ENCODE results near the gene CDH20. TPM values are rescaled to one million over a fixed set of nuclear protein-coding genes. Genes with fewer than 3 reads are reported as not detected.

Gene CDH20
- total and polyA plus RNA-seq, 10 donors: 0.04 to 0.05 TPM; not detected in 8

- intact Hi-C loops (cut with DNase I; ENCODE audit: low total_unique reads): loop anchor here (10.0 kb wide), 2 partner anchors 343 to 583 kb away; partner anchors contain the start of gene RNF152
- no peak for DNase-seq
- no peak for TF ChIP-seq POLR2A (IDR thresholded peaks at IDR 0.05)
- TF ChIP-seq, protein P1, sequence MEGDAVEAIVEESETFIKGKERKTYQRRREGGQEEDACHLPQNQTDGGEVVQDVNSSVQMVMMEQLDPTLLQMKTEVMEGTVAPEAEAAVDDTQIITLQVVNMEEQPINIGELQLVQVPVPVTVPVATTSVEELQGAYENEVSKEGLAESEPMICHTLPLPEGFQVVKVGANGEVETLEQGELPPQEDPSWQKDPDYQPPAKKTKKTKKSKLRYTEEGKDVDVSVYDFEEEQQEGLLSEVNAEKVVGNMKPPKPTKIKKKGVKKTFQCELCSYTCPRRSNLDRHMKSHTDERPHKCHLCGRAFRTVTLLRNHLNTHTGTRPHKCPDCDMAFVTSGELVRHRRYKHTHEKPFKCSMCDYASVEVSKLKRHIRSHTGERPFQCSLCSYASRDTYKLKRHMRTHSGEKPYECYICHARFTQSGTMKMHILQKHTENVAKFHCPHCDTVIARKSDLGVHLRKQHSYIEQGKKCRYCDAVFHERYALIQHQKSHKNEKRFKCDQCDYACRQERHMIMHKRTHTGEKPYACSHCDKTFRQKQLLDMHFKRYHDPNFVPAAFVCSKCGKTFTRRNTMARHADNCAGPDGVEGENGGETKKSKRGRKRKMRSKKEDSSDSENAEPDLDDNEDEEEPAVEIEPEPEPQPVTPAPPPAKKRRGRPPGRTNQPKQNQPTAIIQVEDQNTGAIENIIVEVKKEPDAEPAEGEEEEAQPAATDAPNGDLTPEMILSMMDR (IDR thresholded peaks at IDR 0.05 in 8 of 11, conservative IDR thresholded peaks at IDR 0.05 in 3 of 11): peak; percentile 18 to 81 (median 63)
- peaks cover 0 to 2% (median 0%) of the 10 kb centered on the region in 6 donors for H3K4me1 ChIP-seq
- peaks cover 0 to 6% (median 0%) of the 10 kb centered on the region in 7 donors for H3K27me3 ChIP-seq (replicated peaks in 1 of 7)
- no peak overlapping the region for H3K27ac ChIP-seq
- no peaks in the 10 kb centered on the region for H3K9me3 ChIP-seq
- 33 to 53% (median 41%) methylated on average over 5 of the region's 5 CpGs for WGBS, 5 donors
- no peaks in the 10 kb centered on the region for H3K36me3 ChIP-seq
- H3K4me3 ChIP-seq: no peak overlapping the region
Observed at GRCh38 chr18:61551586-61551985, 218.4 kb downstream of the CDH20 start.

- no peaks in the 10 kb centered on the region for H3K9me3 ChIP-seq
- H3K36me3 ChIP-seq: no peaks in the 10 kb centered on the region
- intact Hi-C loops (cut with DNase I; ENCODE audit: low total_unique reads): loop anchor here (10.0 kb wide), 2 partner anchors 342 to 582 kb away; partner anchors contain the start of gene RNF152
- DNase-seq: no peak
- TF ChIP-seq, protein P1 (IDR thresholded peaks at IDR 0.05 in 8 of 11, conservative IDR thresholded peaks at IDR 0.05 in 3 of 11): no peak
- no peak for TF ChIP-seq POLR2A (IDR thresholded peaks at IDR 0.05)
- no peak for TF ChIP-seq POLR2AphosphoS5 (IDR thresholded peaks at IDR 0.05)
- no peak overlapping the region for H3K4me3 ChIP-seq
- peaks cover 0 to 2% (median 0%) of the 10 kb centered on the region in 6 donors for H3K4me1 ChIP-seq
- 71 to 80% (median 76%) methylated on average over 4 of the region's 4 CpGs for WGBS, 5 donors
- H3K27ac ChIP-seq: no peak overlapping the region
- peaks cover 0 to 6% (median 0%) of the 10 kb centered on the region in 7 donors for H3K27me3 ChIP-seq (replicated peaks in 1 of 7)
Observed at GRCh38 chr18:61553045-61553659, 219.9 kb downstream of the CDH20 start.

DNA sequence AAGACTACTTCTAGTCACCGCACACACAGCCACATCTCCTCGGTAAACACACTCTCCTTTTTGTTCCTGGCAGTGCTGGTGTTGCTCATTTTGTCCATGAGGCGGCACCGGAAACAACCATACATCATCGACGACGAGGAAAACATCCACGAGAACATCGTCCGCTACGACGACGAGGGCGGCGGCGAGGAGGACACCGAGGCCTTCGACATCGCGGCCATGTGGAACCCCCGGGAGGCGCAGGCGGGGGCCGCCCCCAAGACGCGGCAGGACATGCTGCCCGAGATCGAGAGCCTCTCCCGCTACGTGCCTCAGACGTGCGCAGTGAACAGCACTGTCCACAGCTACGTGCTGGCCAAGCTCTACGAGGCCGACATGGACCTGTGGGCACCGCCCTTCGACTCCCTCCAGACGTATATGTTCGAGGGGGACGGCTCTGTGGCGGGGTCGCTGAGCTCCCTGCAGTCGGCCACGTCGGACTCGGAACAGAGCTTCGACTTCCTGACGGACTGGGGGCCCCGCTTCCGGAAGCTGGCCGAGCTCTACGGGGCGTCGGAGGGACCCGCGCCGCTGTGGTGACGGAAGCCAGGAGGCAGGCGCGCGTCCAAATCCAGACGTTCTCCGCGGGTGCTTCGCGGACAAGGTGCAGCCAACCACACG, 221.0 kb downstream of the CDH20 start:
- TF ChIP-seq POLR2AphosphoS5 (IDR thresholded peaks at IDR 0.05) (peak in 1 of 3 donors; percentile 60), POLR2A (IDR thresholded peaks at IDR 0.05) (no peak)
- TF ChIP-seq, protein P1 (IDR thresholded peaks at IDR 0.05 in 8 of 11, conservative IDR thresholded peaks at IDR 0.05 in 3 of 11): no peak
- H3K36me3 ChIP-seq: no peaks in the 10 kb centered on the region
- H3K9me3 ChIP-seq: no peaks in the 10 kb centered on the region
- intact Hi-C loops (cut with DNase I; ENCODE audit: low total_unique reads): loop anchor here (10.0 kb wide), 2 partner anchors 341 to 581 kb away; partner anchors contain the start of gene RNF152
- peak overlapping the region in 4 of 8 donors; percentile 2 to 51 (median 21) for H3K4me3 ChIP-seq
- peaks cover 0 to 2% (median 0%) of the 10 kb centered on the region in 6 donors for H3K4me1 ChIP-seq
- H3K27me3 ChIP-seq (replicated peaks in 1 of 7): peaks cover 0 to 6% (median 0%) of the 10 kb centered on the region in 7 donors
- H3K27ac ChIP-seq: no peak overlapping the region
- WGBS, 5 donors: 68 to 87% (median 71%) methylated on average over 49 to 67 of the region's 67 CpGs
- peak; percentile 78 for DNase-seq

- intact Hi-C loops (cut with DNase I; ENCODE audit: low total_unique reads): loop anchor here (10.0 kb wide), 2 partner anchors 340 to 580 kb away; partner anchors contain the start of gene RNF152
- WGBS, 5 donors: 72 to 78% (median 74%) methylated on average over 4 of the region's 4 CpGs
Observed at GRCh38 chr18:61554946-61555361, 221.7 kb downstream of the CDH20 start.

More at GRCh38 chr18:61554946-61555361, 221.7 kb downstream of the CDH20 start:
- no peaks in the 10 kb centered on the region for H3K36me3 ChIP-seq
- H3K27me3 ChIP-seq (replicated peaks in 1 of 7): peaks cover 0 to 6% (median 0%) of the 10 kb centered on the region in 7 donors
- no peak overlapping the region for H3K27ac ChIP-seq
- no peak overlapping the region for H3K4me3 ChIP-seq
- no peak for TF ChIP-seq POLR2A (IDR thresholded peaks at IDR 0.05)
- TF ChIP-seq, protein P1 (IDR thresholded peaks at IDR 0.05 in 8 of 11, conservative IDR thresholded peaks at IDR 0.05 in 3 of 11): no peak
- no peak for TF ChIP-seq POLR2AphosphoS5 (IDR thresholded peaks at IDR 0.05)
- peaks cover 0 to 2% (median 0%) of the 10 kb centered on the region in 6 donors for H3K4me1 ChIP-seq
- no peak for DNase-seq
- peaks cover 0 to 5% (median 0%) of the 10 kb centered on the region in 8 donors for H3K9me3 ChIP-seq
